SIG-M5 treated with dmso at 0.1 percent for 504 hours (cell line): ENCODE results near the gene STARD5.

Experiments
- DNase-seq: peaks from one replicate; lab custom pipeline; 2025; ENCODE audit not compliant: unreplicated experiment; lab: John Stamatoyannopoulos, UW

The STARD5 gene

GRCh38 chr15:81294516-81294880 is 29.4 kb downstream of the STARD5 start:
- DNase-seq, result no peak

- DNase-seq, result peak; percentile 79
Observed at GRCh38 chr15:81293728-81294515, 30.0 kb downstream of the STARD5 start.

- no peak for DNase-seq
Observed at GRCh38 chr15:81292523-81293001, 31.4 kb downstream of the STARD5 start.

- no peak for DNase-seq
Observed at GRCh38 chr15:81291916-81292522, 31.9 kb downstream of the STARD5 start.

GRCh38 chr15:81289910-81290309 is 34.0 kb downstream of the STARD5 start:
- no peak for DNase-seq

- no peak for DNase-seq
Observed at GRCh38 chr15:81288616-81289015, 35.3 kb downstream of the STARD5 start.

- no peak for DNase-seq
Observed at GRCh38 chr15:81288040-81288439, 35.9 kb downstream of the STARD5 start.

- no peak for DNase-seq
Observed at GRCh38 chr15:81286621-81287121, 37.3 kb downstream of the STARD5 start.

GRCh38 chr15:81285461-81285860 is 38.5 kb downstream of the STARD5 start:
- no peak for DNase-seq

- no peak for DNase-seq
Observed at GRCh38 chr15:81284256-81285031, 39.5 kb downstream of the STARD5 start.

GRCh38 chr15:81282911-81283310 is 41.0 kb downstream of the STARD5 start:
- DNase-seq, result no peak

GRCh38 chr15:81282606-81282895 is 41.4 kb downstream of the STARD5 start:
- DNase-seq, result no peak

GRCh38 chr15:81281766-81282605 is 42.0 kb downstream of the STARD5 start:
- peak; percentile 39 for DNase-seq

GRCh38 chr15:81281456-81281735 is 42.5 kb downstream of the STARD5 start:
- no peak for DNase-seq

GRCh38 chr15:81280696-81281455 is 43.1 kb downstream of the STARD5 start:
- no peak for DNase-seq

GRCh38 chr15:81279621-81280485 is 44.1 kb downstream of the STARD5 start:
- DNase-seq, result no peak

- no peak for DNase-seq
Observed at GRCh38 chr15:81278306-81279029, 45.5 kb downstream of the STARD5 start.

GRCh38 chr15:81277851-81278250 is 46.1 kb downstream of the STARD5 start:
- DNase-seq, result no peak

- no peak for DNase-seq
Observed at GRCh38 chr15:81276967-81277366, 47.0 kb downstream of the STARD5 start.
